HepG2 (cell line): Measurements from ENCODE around the gene GRM2. TPM values are rescaled to one million over a fixed set of nuclear protein-coding genes. Genes with fewer than 3 reads are reported as not detected.

Experiments
- ATAC-seq: fragments of 200-7000 bp; cut with Tn5 transposase; 3 replicates; pipeline ENCODE4 v1.9.1; 2020; ENCODE audit warnings: mild to moderate bottlenecking, moderate library complexity
- BruUV-seq: library from RNA; stranded (reverse); fragments of 400-500 nt; replicated peaks from 2 replicates; lab custom pipeline; 2021; lab: Mats Ljungman, UMichigan
- CTCF ChIA-PET: fragments of 300-600 bp; formaldehyde crosslinking; extraction: SDS; loops from one replicate; lab custom pipeline; 2021; ENCODE audit warnings: low total read pairs, inconsistent platforms, low intra/inter-chr PET ratio; lab: Yijun Ruan, JAX
- POLR2A ChIA-PET: fragments of 350-600 bp; sonication (Branson Sonifier 250); formaldehyde crosslinking; loops from one replicate; lab custom pipeline; 2020; ENCODE audit warnings: antibody characterized with exemption, inconsistent platforms; lab: Yijun Ruan, JAX
- DNase-seq: peaks from one replicate; pipeline ENCODE4 v3.0.0-alpha.2; 2015; ENCODE audit warnings: low spot score
- FAIRE-seq: peaks from 3 replicates; lab custom pipeline; 2011; peaks lifted over from hg19 to GRCh38; lab: Jason Lieb, UNC
- H2AFZ ChIP-seq: one replicate; pipeline ENCODE4 v1.6.1; 2011; ENCODE audit warnings: low read length, inconsistent platforms
- H3K27ac ChIP-seq: fragments of 300-600 bp; 3 replicates; pipeline ENCODE4 v1.8.0; 2011; ENCODE audit warnings: mixed run types, mild to moderate bottlenecking, mixed read lengths, low read length, inconsistent platforms; ENCODE audit not compliant: insufficient read depth; ENCODE audit errors: extremely low read length
- H3K27me3 ChIP-seq, 2 experiments: fragments of 200-600 bp in 1 of 2; 2 replicates in 1 of 2; 3 replicates in 1 of 2; pipeline versions ENCODE4 v1.6.0 to v1.8.0; 2011; ENCODE audit warnings: low read length in 2 of 2, mild to moderate bottlenecking in 2 of 2, moderate library complexity in 2 of 2, inconsistent platforms in 1 of 2; ENCODE audit not compliant: insufficient read depth in 2 of 2, control insufficient read depth in 1 of 2
- H3K36me3 ChIP-seq, 2 experiments: fragments of 200-600 bp in 1 of 2; replicated peaks in 1 of 2; 2 replicates in 1 of 2; 3 replicates in 1 of 2; pipeline versions ENCODE4 v1.5.1 to v1.8.0; 2011; ENCODE audit warnings: low read length in 2 of 2, inconsistent platforms in 1 of 2; ENCODE audit not compliant: insufficient read depth in 2 of 2, control insufficient read depth in 1 of 2
- H3K4me1 ChIP-seq: 2 replicates; pipeline ENCODE4 v1.5.1; 2012; ENCODE audit warnings: low read length, inconsistent platforms; ENCODE audit not compliant: insufficient read depth
- H3K4me2 ChIP-seq: 2 replicates; pipeline ENCODE4 v1.6.0; 2011; ENCODE audit warnings: low read depth, low read length, inconsistent platforms
- H3K4me3 ChIP-seq, 3 experiments: fragments of 200-600 bp in 1 of 3; sonication (generic), shearing (Covaris generic) in 1 of 3; replicated peaks in 1 of 3; 2 replicates each; pipeline ENCODE4 v1.5.1; 2011 to 2016; ENCODE audit warnings: low read length in 3 of 3, inconsistent platforms in 2 of 3, low read depth in 2 of 3, mild to moderate bottlenecking in 2 of 3, control low read depth in 1 of 3, mixed read lengths in 1 of 3; ENCODE audit not compliant: insufficient read depth in 1 of 3
- H3K79me2 ChIP-seq: one replicate; pipeline ENCODE4 v1.6.1; 2011; ENCODE audit warnings: low read length, inconsistent platforms; ENCODE audit not compliant: insufficient read depth
- H3K9ac ChIP-seq: 2 replicates; pipeline ENCODE4 v1.6.0; 2011; ENCODE audit warnings: mild to moderate bottlenecking, low read depth, low read length, inconsistent platforms; ENCODE audit not compliant: insufficient read depth
- H3K9me3 ChIP-seq: 2 replicates; pipeline ENCODE4 v1.5.1; 2012; ENCODE audit warnings: mild to moderate bottlenecking, low read length
- H4K20me1 ChIP-seq: 2 replicates; pipeline ENCODE4 v1.6.0; 2011; ENCODE audit warnings: inconsistent platforms, mild to moderate bottlenecking, low read length, moderate library complexity; ENCODE audit not compliant: insufficient read depth
- AKAP8 ChIP-seq: sonication (generic); formaldehyde crosslinking; IDR thresholded peaks from 2 replicates; pipeline ENCODE4 v1.5.1; 2020; ENCODE audit warnings: mild to moderate bottlenecking, missing genetic modification reagents
- EED ChIP-seq: sonication (generic); formaldehyde crosslinking; IDR thresholded peaks from 2 replicates; pipeline ENCODE4 v1.5.0; 2020; ENCODE audit warnings: mild to moderate bottlenecking, missing genetic modification reagents
- KLF12 ChIP-seq: sonication (generic); formaldehyde crosslinking; IDR thresholded peaks from 2 replicates; pipeline ENCODE4 v1.4.0; 2020; ENCODE audit warnings: missing genetic modification reagents, borderline replicate concordance
- PTBP1 ChIP-seq: fragments of 200-400 bp; formaldehyde crosslinking; IDR thresholded peaks from 2 replicates; pipeline ENCODE4 v1.6.1; 2018; ENCODE audit warnings: low read length, low read depth; ENCODE audit not compliant: poor library complexity, severe bottlenecking
- SAFB2 ChIP-seq: sonication (generic); formaldehyde crosslinking; IDR thresholded peaks from 2 replicates; pipeline ENCODE4 v1.5.1; 2020; ENCODE audit warnings: missing genetic modification reagents, low read depth, mild to moderate bottlenecking, borderline replicate concordance
- SPEN ChIP-seq: sonication (generic); formaldehyde crosslinking; IDR thresholded peaks from 2 replicates; pipeline ENCODE4 v1.5.1; 2020; ENCODE audit warnings: low read depth, mild to moderate bottlenecking, missing genetic modification reagents
- ZFP41 ChIP-seq: sonication (generic); formaldehyde crosslinking; IDR thresholded peaks from 2 replicates; pipeline ENCODE4 v1.4.0; 2020; ENCODE audit warnings: mild to moderate bottlenecking, missing genetic modification reagents, borderline replicate concordance
- ZNF446 ChIP-seq: sonication (generic); formaldehyde crosslinking; IDR thresholded peaks from 2 replicates; pipeline ENCODE4 v1.5.0; 2020; ENCODE audit warnings: mild to moderate bottlenecking, missing genetic modification reagents
- ZNF737 ChIP-seq: sonication (generic); formaldehyde crosslinking; IDR thresholded peaks from 2 replicates; pipeline ENCODE4 v1.5.0; 2020; ENCODE audit warnings: missing genetic modification reagents, mild to moderate bottlenecking, borderline replicate concordance
- ZNF772 ChIP-seq: sonication (generic); formaldehyde crosslinking; IDR thresholded peaks from 2 replicates; pipeline ENCODE4 v1.5.0; 2020; ENCODE audit warnings: mild to moderate bottlenecking, missing genetic modification reagents
- ZNF776 ChIP-seq: sonication (generic); formaldehyde crosslinking; IDR thresholded peaks from 2 replicates; pipeline ENCODE4 v1.4.0; 2020; ENCODE audit warnings: mild to moderate bottlenecking, missing genetic modification reagents
- WGBS: methylation state at CpG from one replicate; pipeline ENCODE4 v1.1.6; 2017; ENCODE audit warnings: low lambda C conversion rate; 5-methylcytosine and 5-hydroxymethylcytosine counted together
- in situ Hi-C: cut with HindIII; loops from 2 replicates; pipeline ENCODE4 v1.10.0; 2017; ENCODE audit warnings: low pct_unique_long_range_greater_than_20kb; ENCODE audit not compliant: extremely low pct_ligation_motif_present
- intact Hi-C: fragments of 100-400 bp; cut with micrococcal nuclease; formaldehyde crosslinking; loops from one replicate; pipeline ENCODE4 v1.10.0; 2022; ENCODE audit not compliant: unreplicated experiment
- polyA plus RNA-seq, 8 experiments: library from polyadenylated mRNA; depleted of rRNA in 3 of 8; stranded (reverse) in 7 of 8; unstranded in 1 of 8; fragments of >200 nt; fragmentation: Illumina TruSeq in 4 of 8; extraction: Trizol in 4 of 8; gene quantifications; 2 replicates each; pipeline versions ENCODE4 v1.2.1 to v1.2.3, GENCODE V29; 2011 to 2016; ENCODE audit warnings: low read depth in 4 of 8, missing spikeins in 1 of 8, mixed read lengths in 1 of 8; ENCODE audit not compliant: insufficient read depth in 1 of 8
- total RNA-seq, 5 experiments: library from RNA; depleted of rRNA; stranded (reverse); fragments of >200 nt; fragmentation: Illumina TruSeq; extraction: Trizol; gene quantifications; 2 replicates each; pipeline ENCODE4 v1.2.3, GENCODE V29; 2016; ENCODE audit warnings: low read depth in 1 of 5
- TF ChIP-seq, protein P1 (sequence below): sonication (generic); formaldehyde crosslinking; IDR thresholded peaks from 2 replicates; pipeline ENCODE4 v1.5.1; 2020; ENCODE audit warnings: missing genetic modification reagents, mild to moderate bottlenecking, borderline replicate concordance
- TF ChIP-seq, protein P2 (sequence below): IDR thresholded peaks from 2 replicates; pipeline ENCODE4 v1.6.1; 2012; ENCODE audit warnings: low read length, improper control_type of control experiment

Gene GRM2
- total and polyA plus RNA-seq, 2 of the 13 experiments (the other 11 are each of a cell fraction or from before 2014, with no cell fraction given), result 0.04 to 0.07 TPM

DNA sequence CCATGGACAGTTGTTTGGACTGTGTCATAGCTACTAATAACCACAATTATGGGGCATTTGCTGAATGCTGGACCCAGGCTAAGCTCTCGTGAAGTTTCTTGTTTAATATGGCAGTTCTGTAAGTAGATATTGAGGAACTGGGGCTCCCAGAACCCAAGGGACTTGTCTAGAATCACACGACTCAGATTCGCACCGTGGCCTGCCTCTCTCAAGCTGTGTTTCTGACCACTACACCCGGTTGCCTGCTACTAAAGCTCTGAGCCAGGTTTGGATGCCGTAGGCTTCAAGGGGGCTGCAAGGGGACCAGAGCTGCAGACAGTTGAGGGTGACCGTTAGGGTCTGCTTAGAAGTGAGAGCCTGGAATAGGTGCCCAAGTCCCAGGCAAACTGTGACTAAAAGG lies 24.3 kb upstream of the GRM2 start:
- ChIA-PET CTCF (interaction anchor here (1.2 to 2.1 kb wide), 4 partner anchors 13 to 181 kb away, joined by 5 to 11 read pairs (median 10); no protein-coding TSS in a partner anchor), POLR2A (interaction anchor here (1.0 to 2.6 kb wide), 3 partner anchors 9 to 180 kb away, joined by 4 to 13 read pairs (median 5); no protein-coding TSS in a partner anchor)
- H3K4me2 ChIP-seq, result no peak overlapping the region
- H3K4me1 ChIP-seq, result 0 out of 2 replicates have a peak, but pooled peaks cover 12% of the 10 kb centered on the region
- no peak overlapping the region for H3K27ac ChIP-seq
- peaks cover 3% of the 10 kb centered on the region for H3K79me2 ChIP-seq
- H3K9ac ChIP-seq, result no peak overlapping the region
- 83% methylated on average over 2 of the region's 7 CpGs for WGBS
- TF ChIP-seq SAFB2 (no peak), SPEN (CRISPR knock-in tag) (no peak), ZNF446 (CRISPR knock-in tag) (no peak), AKAP8 (CRISPR knock-in tag) (no peak), PTBP1 (no peak)
- no peak overlapping the region for H3K4me3 ChIP-seq
- peaks cover 4% of the 10 kb centered on the region; the same call in 1 of the 2 replicates for H4K20me1 ChIP-seq
- no TSS peak for BruUV-seq
- intact Hi-C loops (loop anchor here (1.0 kb wide), 1 partner anchor 44 kb away; no protein-coding TSS in a partner anchor), in situ Hi-C loops (loop anchor here (5.0 kb wide), 1 partner anchor 45 kb away; no protein-coding TSS in a partner anchor)
- H2AFZ ChIP-seq, result no peak overlapping the region
- DNase-seq (no peak), FAIRE-seq (no peak), ATAC-seq (no peak)
- peaks cover 21 to 43% of the 10 kb centered on the region in 2 experiments for H3K36me3 ChIP-seq
- no peaks in the 10 kb centered on the region for H3K9me3 ChIP-seq
- no peaks in the 10 kb centered on the region for H3K27me3 ChIP-seq

DNA sequence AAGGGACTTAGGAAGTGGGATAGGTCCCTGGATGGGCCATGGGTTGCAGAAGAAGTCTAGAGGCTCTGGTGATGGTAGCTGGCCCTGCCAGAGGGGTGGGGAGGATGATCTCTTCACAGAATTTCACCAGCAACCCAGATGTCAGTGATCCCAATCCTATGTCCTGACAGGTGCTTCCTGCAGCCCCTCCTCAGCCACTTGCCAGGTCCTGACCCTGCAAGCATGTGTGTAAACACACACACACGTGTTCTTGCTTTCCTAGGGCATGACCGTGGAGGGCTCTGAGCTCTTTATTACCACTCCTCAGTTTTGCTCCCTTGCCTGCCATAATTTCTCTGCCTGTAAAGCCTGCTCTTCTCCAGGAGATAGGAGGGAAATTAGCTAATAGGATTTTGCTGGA lies 23.3 kb upstream of the GRM2 start:
- peaks cover 3% of the 10 kb centered on the region for H3K79me2 ChIP-seq
- H3K9ac ChIP-seq, result no peak overlapping the region
- peaks cover 4% of the 10 kb centered on the region; the same call in 1 of the 2 replicates for H4K20me1 ChIP-seq
- FAIRE-seq (no peak), ATAC-seq (no peak), DNase-seq (no peak)
- H3K4me1 ChIP-seq, result 0 out of 2 replicates have a peak, but pooled peaks cover 12% of the 10 kb centered on the region
- no TSS peak for BruUV-seq
- intact Hi-C loops (no loop called here), in situ Hi-C loops (loop anchor here (5.0 kb wide), 1 partner anchor 46 kb away; no protein-coding TSS in a partner anchor)
- H3K9me3 ChIP-seq, result no peaks in the 10 kb centered on the region
- H2AFZ ChIP-seq, result no peak overlapping the region
- peaks cover 24 to 49% of the 10 kb centered on the region in 2 experiments for H3K36me3 ChIP-seq
- H3K27ac ChIP-seq, result no peak overlapping the region
- H3K4me3 ChIP-seq, result no peak overlapping the region
- H3K27me3 ChIP-seq, result no peaks in the 10 kb centered on the region
- ChIA-PET CTCF (no interaction called here), POLR2A (no interaction called here)
- H3K4me2 ChIP-seq, result no peak overlapping the region
- WGBS, result 100% methylated on average over 2 of the region's 2 CpGs
- TF ChIP-seq EED (CRISPR knock-in tag) (no peak), ZFP41 (no peak), ZNF737 (CRISPR knock-in tag) (no peak), ZNF776 (CRISPR knock-in tag) (no peak), KLF12 (CRISPR knock-in tag) (no peak), ZNF772 (CRISPR knock-in tag) (no peak)
- TF ChIP-seq, protein P1, sequence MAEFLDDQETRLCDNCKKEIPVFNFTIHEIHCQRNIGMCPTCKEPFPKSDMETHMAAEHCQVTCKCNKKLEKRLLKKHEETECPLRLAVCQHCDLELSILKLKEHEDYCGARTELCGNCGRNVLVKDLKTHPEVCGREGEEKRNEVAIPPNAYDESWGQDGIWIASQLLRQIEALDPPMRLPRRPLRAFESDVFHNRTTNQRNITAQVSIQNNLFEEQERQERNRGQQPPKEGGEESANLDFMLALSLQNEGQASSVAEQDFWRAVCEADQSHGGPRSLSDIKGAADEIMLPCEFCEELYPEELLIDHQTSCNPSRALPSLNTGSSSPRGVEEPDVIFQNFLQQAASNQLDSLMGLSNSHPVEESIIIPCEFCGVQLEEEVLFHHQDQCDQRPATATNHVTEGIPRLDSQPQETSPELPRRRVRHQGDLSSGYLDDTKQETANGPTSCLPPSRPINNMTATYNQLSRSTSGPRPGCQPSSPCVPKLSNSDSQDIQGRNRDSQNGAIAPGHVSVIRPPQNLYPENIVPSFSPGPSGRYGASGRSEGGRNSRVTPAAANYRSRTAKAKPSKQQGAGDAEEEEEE (CRISPR knock-in tag), result no peak
- TF ChIP-seq, protein P2, sequence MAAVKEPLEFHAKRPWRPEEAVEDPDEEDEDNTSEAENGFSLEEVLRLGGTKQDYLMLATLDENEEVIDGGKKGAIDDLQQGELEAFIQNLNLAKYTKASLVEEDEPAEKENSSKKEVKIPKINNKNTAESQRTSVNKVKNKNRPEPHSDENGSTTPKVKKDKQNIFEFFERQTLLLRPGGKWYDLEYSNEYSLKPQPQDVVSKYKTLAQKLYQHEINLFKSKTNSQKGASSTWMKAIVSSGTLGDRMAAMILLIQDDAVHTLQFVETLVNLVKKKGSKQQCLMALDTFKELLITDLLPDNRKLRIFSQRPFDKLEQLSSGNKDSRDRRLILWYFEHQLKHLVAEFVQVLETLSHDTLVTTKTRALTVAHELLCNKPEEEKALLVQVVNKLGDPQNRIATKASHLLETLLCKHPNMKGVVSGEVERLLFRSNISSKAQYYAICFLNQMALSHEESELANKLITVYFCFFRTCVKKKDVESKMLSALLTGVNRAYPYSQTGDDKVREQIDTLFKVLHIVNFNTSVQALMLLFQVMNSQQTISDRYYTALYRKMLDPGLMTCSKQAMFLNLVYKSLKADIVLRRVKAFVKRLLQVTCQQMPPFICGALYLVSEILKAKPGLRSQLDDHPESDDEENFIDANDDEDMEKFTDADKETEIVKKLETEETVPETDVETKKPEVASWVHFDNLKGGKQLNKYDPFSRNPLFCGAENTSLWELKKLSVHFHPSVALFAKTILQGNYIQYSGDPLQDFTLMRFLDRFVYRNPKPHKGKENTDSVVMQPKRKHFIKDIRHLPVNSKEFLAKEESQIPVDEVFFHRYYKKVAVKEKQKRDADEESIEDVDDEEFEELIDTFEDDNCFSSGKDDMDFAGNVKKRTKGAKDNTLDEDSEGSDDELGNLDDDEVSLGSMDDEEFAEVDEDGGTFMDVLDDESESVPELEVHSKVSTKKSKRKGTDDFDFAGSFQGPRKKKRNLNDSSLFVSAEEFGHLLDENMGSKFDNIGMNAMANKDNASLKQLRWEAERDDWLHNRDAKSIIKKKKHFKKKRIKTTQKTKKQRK, result no peak
